ENCODE data around the gene KCNIP1.

Gene KCNIP1

DNA sequence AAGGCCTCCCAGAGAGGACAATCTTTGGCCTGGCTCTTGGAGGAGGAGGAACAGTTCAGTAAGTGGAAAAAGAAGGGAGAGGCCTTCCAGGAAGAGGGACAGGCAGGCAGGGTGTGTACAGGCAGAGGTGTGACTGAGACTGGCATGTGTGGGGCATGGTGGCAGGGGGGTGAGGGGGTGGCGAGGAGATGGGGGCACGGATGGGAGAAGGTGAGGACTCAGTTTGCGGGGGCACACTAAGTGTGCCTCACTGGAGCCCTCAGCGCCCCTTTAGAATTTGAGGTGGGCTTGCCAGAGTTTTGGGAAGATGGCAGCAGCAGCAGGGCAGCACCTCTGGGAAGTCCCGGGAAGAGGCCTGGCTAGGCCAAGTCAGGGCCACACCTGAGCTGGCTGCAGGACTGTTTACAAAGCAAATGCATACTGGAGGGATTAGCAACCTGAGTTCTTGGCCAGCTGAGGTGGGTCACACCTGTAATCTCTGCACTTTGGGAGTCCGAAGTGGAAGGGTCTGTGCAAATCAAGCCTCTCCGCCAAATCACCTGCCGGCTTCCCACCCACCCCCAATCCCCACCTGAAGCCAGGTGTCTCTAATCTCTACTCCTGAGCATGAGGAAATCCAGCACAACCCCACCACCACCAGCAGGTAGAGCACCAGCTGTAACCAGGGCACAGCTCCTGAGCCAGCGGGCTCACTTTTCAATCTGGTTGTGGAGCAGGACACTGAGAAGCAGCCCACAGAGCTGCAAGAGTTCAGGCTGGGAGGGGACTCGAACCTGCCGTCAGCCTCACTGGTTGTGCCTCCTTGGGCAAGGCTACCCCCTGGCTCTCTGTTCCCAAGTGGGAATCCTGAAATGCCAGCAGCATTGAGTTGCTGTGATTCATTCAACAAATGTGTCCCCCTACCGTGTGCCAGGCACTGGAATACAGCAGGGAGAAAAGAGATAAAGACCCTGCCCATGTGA, 269.5 kb downstream of the KCNIP1 start:
- Histone ChIP-seq H3K36me3 (ENCODE audit: control insufficient read depth in 2 of 2, insufficient read depth in 2 of 2, low read length in 2 of 2) (no peaks in the 10 kb centered on the region), H3K4me1 (ENCODE audit: control insufficient read depth, insufficient read depth, low read length) (no peaks in the 10 kb centered on the region), H3K4me3 (ENCODE audit: low read length in 2 of 2) (no peak overlapping the region), H3K27me3 (ENCODE audit: control insufficient read depth in 1 of 2, insufficient read depth in 2 of 2, low read length in 2 of 2) (peaks cover 0 to 2% of the 10 kb centered on the region in 2 donors), H3K9ac (ENCODE audit: low read length in 2 of 2) (no peak overlapping the region), H3K27ac (ENCODE audit: low read length) (no peak overlapping the region), H3K9me3 (ENCODE audit: control insufficient read depth in 2 of 2, low read length in 2 of 2) (no peaks in the 10 kb centered on the region)

DNA sequence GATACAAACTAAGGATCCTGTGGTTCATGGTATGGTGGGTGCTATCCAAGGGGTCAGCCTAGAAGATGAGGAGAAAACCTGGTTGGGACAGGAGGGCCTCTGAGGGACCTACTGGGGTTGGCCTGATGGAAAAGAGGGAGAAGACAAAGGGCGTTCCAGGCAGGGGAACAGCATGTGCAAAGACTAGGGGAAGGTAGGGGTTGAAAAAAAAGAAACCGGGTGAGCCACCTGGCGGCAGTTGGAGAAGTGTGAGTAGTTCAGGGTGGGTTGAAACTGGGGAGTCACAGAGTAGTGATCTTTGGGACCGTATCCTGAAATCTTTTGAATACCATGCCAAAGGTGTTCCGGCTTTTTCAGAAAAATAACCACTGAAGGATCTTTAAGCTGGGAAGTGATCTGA, 271.0 kb downstream of the KCNIP1 start:
- H3K27ac ChIP-seq (ENCODE audit: low read length) = no peak overlapping the region
- no peaks in the 10 kb centered on the region for H3K27me3 ChIP-seq (ENCODE audit: control insufficient read depth in 1 of 2, insufficient read depth in 2 of 2, low read length in 2 of 2)
- no peaks in the 10 kb centered on the region for H3K4me1 ChIP-seq (ENCODE audit: control insufficient read depth, insufficient read depth, low read length)
- H3K4me3 ChIP-seq (ENCODE audit: low read length in 2 of 2) = no peak overlapping the region
- no peak overlapping the region for H3K9ac ChIP-seq (ENCODE audit: low read length in 2 of 2)
- H3K9me3 ChIP-seq (ENCODE audit: control insufficient read depth in 2 of 2, low read length in 2 of 2) = no peaks in the 10 kb centered on the region
- no peaks in the 10 kb centered on the region for H3K36me3 ChIP-seq (ENCODE audit: control insufficient read depth in 2 of 2, insufficient read depth in 2 of 2, low read length in 2 of 2)

DNA sequence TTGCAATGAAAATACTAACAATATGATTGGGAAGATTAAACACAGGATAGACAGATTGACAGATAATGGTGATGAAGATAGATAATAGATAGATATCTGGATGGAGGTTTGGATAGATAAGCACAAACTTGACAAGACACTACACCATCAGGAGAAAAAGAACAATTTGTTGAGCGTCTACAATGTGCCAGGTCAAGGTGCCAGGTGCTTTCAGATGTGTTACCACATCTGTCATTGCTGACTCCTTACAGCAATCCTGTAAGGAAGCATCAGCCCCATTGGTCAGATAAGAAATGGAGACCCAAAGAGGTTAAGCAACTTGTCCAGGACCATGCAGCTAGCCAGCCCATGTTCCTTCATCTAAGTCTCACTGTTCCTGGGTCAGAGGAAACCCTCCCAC, 278.1 kb downstream of the KCNIP1 start:
- Histone ChIP-seq H3K9ac (ENCODE audit: low read length in 2 of 2) (no peak overlapping the region), H3K27me3 (ENCODE audit: control insufficient read depth in 1 of 2, insufficient read depth in 2 of 2, low read length in 2 of 2) (no peaks in the 10 kb centered on the region), H3K27ac (ENCODE audit: low read length) (no peak overlapping the region), H3K36me3 (ENCODE audit: control insufficient read depth in 2 of 2, insufficient read depth in 2 of 2, low read length in 2 of 2) (no peaks in the 10 kb centered on the region), H3K4me3 (ENCODE audit: low read length in 2 of 2) (no peak overlapping the region), H3K9me3 (ENCODE audit: control insufficient read depth in 2 of 2, low read length in 2 of 2) (no peaks in the 10 kb centered on the region), H3K4me1 (ENCODE audit: control insufficient read depth, insufficient read depth, low read length) (no peaks in the 10 kb centered on the region)

DNA sequence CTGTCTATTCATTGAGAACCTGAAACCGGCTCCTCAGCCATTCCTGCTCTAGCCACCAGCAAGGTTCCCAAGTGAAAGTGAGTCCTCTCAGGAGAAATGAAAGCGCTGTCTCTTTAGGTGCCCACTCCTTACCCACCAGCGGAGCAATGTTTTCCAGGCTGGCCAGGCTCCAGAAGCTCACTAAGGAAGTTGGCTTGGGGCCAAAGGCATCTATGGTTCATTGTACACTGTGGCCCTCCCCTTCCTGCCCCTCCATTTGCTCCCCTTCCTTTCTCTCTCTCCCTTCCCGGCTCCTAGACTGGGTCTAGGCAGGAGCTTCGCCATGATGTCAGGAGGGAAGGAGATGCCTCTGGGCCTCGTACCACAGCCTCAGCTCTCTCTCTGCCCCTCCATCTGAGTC, 278.6 kb downstream of the KCNIP1 start:
- Histone ChIP-seq H3K27me3 (ENCODE audit: control insufficient read depth in 1 of 2, insufficient read depth in 2 of 2, low read length in 2 of 2) (no peaks in the 10 kb centered on the region), H3K36me3 (ENCODE audit: control insufficient read depth in 2 of 2, insufficient read depth in 2 of 2, low read length in 2 of 2) (no peaks in the 10 kb centered on the region), H3K9me3 (ENCODE audit: control insufficient read depth in 2 of 2, low read length in 2 of 2) (no peaks in the 10 kb centered on the region), H3K27ac (ENCODE audit: low read length) (no peak overlapping the region), H3K4me1 (ENCODE audit: control insufficient read depth, insufficient read depth, low read length) (peaks cover 2% of the 10 kb centered on the region), H3K9ac (ENCODE audit: low read length in 2 of 2) (no peak overlapping the region), H3K4me3 (ENCODE audit: low read length in 2 of 2) (no peak overlapping the region)

DNA sequence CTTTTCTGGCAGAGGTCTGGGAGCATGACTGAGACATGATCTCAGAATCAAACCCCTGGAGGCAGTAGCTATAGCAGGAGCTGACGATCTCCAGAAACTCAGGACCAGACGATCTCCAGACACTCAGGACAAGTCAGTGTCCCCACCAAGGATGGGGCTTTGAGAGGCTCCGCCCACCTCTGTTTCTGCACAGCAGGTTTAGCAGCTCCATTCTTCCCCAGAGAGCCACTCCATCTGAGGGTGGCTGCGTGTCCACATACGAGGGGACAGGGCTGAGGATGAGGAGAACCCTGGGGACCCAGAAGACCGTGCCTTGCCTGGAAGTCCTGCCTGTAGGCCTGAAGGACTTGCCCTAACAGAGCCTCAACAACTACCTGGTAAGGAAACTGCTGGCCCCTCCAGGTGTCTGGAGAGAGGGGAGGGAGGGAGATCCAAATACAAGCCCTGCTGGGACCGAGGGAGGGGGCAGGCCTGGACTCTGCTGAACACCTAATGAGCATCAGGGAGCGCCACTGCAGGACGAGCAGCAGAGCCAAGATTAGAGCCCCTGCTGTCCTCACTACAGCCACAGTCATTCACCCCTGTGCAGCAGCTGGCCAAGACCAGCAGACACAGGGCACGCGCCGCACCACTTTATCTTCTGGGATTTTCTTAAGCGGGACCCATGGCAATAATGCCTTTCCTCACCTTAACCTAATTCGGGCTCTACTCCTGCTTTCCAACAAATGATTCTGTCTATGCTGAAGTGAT, 279.9 kb downstream of the KCNIP1 start, which contains the start of gene GABRP:
Gene GABRP (plus strand): TSS at position 228 of the 750 bp plus-strand sequence. CDS start 4,891 bp downstream, outside the sequence.
- Histone ChIP-seq H3K9me3 (ENCODE audit: control insufficient read depth in 2 of 2, low read length in 2 of 2) (no peaks in the 10 kb centered on the region), H3K4me3 (ENCODE audit: low read length in 2 of 2) (no peak within 1 kb of the TSS), H3K27me3 (ENCODE audit: control insufficient read depth in 1 of 2, insufficient read depth in 2 of 2, low read length in 2 of 2) (no peaks in the 10 kb centered on the region), H3K4me1 (ENCODE audit: control insufficient read depth, insufficient read depth, low read length) (peaks cover 2% of the 10 kb centered on the region), H3K9ac (ENCODE audit: low read length in 2 of 2) (no peak within 1 kb of the TSS), H3K27ac (ENCODE audit: low read length) (no peak within 1 kb of the TSS), H3K36me3 (ENCODE audit: control insufficient read depth in 2 of 2, insufficient read depth in 2 of 2, low read length in 2 of 2) (no peaks in the 10 kb centered on the region)

DNA sequence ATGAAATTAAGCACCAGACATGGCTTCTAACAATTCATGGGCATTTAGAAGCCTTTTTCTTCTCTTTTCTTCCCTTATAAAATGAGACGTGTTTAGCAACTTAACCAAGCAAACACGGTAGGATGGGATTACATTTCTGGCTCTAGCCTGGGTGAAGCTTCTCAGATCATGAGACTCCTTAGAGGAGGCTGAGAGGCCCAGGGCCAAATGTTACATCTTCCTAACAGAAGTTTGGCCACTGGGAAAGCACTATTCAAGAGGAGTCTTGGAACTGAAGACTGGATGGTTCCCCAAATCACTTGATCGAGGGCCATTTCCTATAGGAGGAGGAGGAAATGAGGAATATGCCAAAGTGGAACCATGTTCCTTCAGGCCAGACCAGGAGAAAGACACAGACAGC, 281.6 kb downstream of the KCNIP1 start:
- no peak overlapping the region for H3K9ac ChIP-seq (ENCODE audit: low read length in 2 of 2)
- H3K36me3 ChIP-seq (ENCODE audit: control insufficient read depth in 2 of 2, insufficient read depth in 2 of 2, low read length in 2 of 2) = no peaks in the 10 kb centered on the region
- no peaks in the 10 kb centered on the region for H3K27me3 ChIP-seq (ENCODE audit: control insufficient read depth in 1 of 2, insufficient read depth in 2 of 2, low read length in 2 of 2)
- H3K27ac ChIP-seq (ENCODE audit: low read length) = no peak overlapping the region
- H3K4me1 ChIP-seq (ENCODE audit: control insufficient read depth, insufficient read depth, low read length) = peaks cover 2% of the 10 kb centered on the region
- no peak overlapping the region for H3K4me3 ChIP-seq (ENCODE audit: low read length in 2 of 2)
- no peaks in the 10 kb centered on the region for H3K9me3 ChIP-seq (ENCODE audit: control insufficient read depth in 2 of 2, low read length in 2 of 2)

All from stomach smooth muscle (tissue), 2 donors.